GM23338 (cell line): ENCODE data around the gene HHAT.

Experiments used
- CREB1 ChIP-seq: fragments of 250-450 bp; sonication (Bioruptor Pico); IDR thresholded peaks from 2 replicates; pipeline ENCODE4 v1.5.0; 2020; ENCODE audit warnings: low read depth, mild to moderate bottlenecking, moderate library complexity
- CTCF ChIP-seq, 2 experiments: fragments of 200-600 bp in 1 of 2; sonication (generic) in 1 of 2; conservative IDR thresholded peaks; 2 replicates each; pipeline versions ENCODE4 v1.5.1 to v1.6.1; 2016 to 2017; ENCODE audit warnings: antibody characterized with exemption in 2 of 2, low read depth in 2 of 2, mild to moderate bottlenecking in 2 of 2, moderate library complexity in 1 of 2
- ETS1 ChIP-seq: IDR thresholded peaks from 2 replicates; pipeline ENCODE4 v1.6.1; 2016; ENCODE audit warnings: antibody characterized with exemption
- REST ChIP-seq: IDR thresholded peaks from one replicate; pipeline ENCODE4 v1.6.1; 2018; ENCODE audit warnings: antibody characterized with exemption; ENCODE audit not compliant: unreplicated experiment

- TF ChIP-seq REST (no peak), CREB1 (no peak), ETS1 (no peak), CTCF (conservative IDR thresholded peaks at IDR 0.05; ENCODE audit: low read depth in 2 of 2) (no peak)
Measured at GRCh38 chr1:210554382-210554781, 225.7 kb downstream of the HHAT start.
